ENCODE data around the gene TSC22D4.

- TF ChIP-seq, protein P1, sequence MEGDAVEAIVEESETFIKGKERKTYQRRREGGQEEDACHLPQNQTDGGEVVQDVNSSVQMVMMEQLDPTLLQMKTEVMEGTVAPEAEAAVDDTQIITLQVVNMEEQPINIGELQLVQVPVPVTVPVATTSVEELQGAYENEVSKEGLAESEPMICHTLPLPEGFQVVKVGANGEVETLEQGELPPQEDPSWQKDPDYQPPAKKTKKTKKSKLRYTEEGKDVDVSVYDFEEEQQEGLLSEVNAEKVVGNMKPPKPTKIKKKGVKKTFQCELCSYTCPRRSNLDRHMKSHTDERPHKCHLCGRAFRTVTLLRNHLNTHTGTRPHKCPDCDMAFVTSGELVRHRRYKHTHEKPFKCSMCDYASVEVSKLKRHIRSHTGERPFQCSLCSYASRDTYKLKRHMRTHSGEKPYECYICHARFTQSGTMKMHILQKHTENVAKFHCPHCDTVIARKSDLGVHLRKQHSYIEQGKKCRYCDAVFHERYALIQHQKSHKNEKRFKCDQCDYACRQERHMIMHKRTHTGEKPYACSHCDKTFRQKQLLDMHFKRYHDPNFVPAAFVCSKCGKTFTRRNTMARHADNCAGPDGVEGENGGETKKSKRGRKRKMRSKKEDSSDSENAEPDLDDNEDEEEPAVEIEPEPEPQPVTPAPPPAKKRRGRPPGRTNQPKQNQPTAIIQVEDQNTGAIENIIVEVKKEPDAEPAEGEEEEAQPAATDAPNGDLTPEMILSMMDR (IDR thresholded peaks at IDR 0.05; ENCODE audit: extremely low read depth in 1 of 2, insufficient read depth in 1 of 2, low read depth in 1 of 2, low read length in 2 of 2), result no peak
- TF ChIP-seq EZH2 (IDR thresholded peaks at IDR 0.05; ENCODE audit: borderline replicate concordance, low read depth, low read length, severe bottlenecking) (no peak), GATA2 (IDR thresholded peaks at IDR 0.05; ENCODE audit: insufficient read depth, insufficient read length, low read depth, low read length) (no peak), POLR2A (IDR thresholded peaks at IDR 0.05; ENCODE audit: low read depth, low read length) (no peak), POLR2AphosphoS5 (IDR thresholded peaks at IDR 0.05; ENCODE audit: insufficient read depth, low read depth, low read length) (no peak)
These were observed 22.5 kb downstream of the TSC22D4 start for GRCh38 chr7:100456562-100456961.
